GM12872 (cell line): ENCODE data around the gene RAB35.

Experiments
- CTCF ChIP-seq: IDR thresholded peaks from 3 replicates; pipeline ENCODE4 v1.5.1; 2011; ENCODE audit warnings: low read depth, mild to moderate bottlenecking, low read length, moderate library complexity; ENCODE audit not compliant: insufficient read depth

The RAB35 gene

GRCh38 chr12:120141336-120141735 is 24.8 kb upstream of the RAB35 start:
- TF ChIP-seq CTCF: no peak

GRCh38 chr12:120140603-120141002 is 24.1 kb upstream of the RAB35 start:
- no peak for TF ChIP-seq CTCF

- TF ChIP-seq CTCF: no peak
Observed at GRCh38 chr12:120139958-120140357, 23.4 kb upstream of the RAB35 start.

- TF ChIP-seq CTCF: no peak
Observed at GRCh38 chr12:120138366-120138765, 21.8 kb upstream of the RAB35 start.

- no peak for TF ChIP-seq CTCF
Observed at GRCh38 chr12:120137833-120138232, 21.3 kb upstream of the RAB35 start.

- TF ChIP-seq CTCF: no peak
Observed at GRCh38 chr12:120136093-120136770, 19.7 kb upstream of the RAB35 start.

- no peak for TF ChIP-seq CTCF
Observed at GRCh38 chr12:120134307-120134980, 17.9 kb upstream of the RAB35 start.
